Ovary (tissue), 3 donors: ENCODE results near the gene KSR1.

ENCODE experiments used
- CTCF ChIP-seq, 3 donors: fragments of 450-650 bp in 2 of 3; fragments of 200-600 bp in 1 of 3; IDR thresholded peaks; one replicate each; pipeline versions ENCODE4 v1.5.1 to v1.8.0; 2016 to 2022; ENCODE audit warnings: antibody characterized with exemption in 3 of 3, mild to moderate bottlenecking in 1 of 3
- EP300 ChIP-seq: sonication (generic); formaldehyde crosslinking; IDR thresholded peaks from one replicate; pipeline ENCODE4 v1.6.1; 2017; ENCODE audit warnings: antibody characterized with exemption
- donor health status: DM: no; HTN: no; CAD: no.

DNA sequence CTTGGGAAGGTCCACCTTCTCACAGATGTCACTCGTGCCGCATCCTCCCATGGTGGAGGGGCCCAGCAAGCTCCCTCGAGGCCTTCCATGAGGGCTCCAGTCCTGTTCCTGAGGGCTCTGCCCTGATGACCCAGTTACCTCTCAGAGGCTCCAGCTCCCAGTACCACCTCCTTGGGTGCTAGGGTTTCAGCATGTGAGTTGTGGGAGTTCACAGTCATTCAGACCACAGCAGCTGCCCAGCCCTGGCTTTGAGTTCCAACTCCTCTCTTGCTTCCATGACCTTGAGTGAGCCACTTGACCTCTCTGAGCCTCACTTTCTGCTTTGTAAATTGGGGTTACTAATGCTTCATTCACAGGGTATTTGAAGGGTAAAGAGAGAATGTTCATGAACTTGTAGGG is 137.6 kb downstream of the KSR1 start:
- TF ChIP-seq CTCF (IDR thresholded peaks at IDR 0.05) (no peak), EP300 (no peak)
